Hematopoietic multipotent progenitor cell treated with erythropoietin and hydrocortisone succinate and interleukin-3 and kit ligand, for 17 days (in vitro differentiated cells): Measurements from ENCODE around the gene TGFBR3L.
A peak's percentile ranks its signal among the peaks of the same experiment; 100 is the strongest.
"Not testable (repeated sequence)": the region's sequence is repeated elsewhere in the genome, so short reads cannot be mapped to it uniquely, and the experiment has no call there.

Experiments used
- DNase-seq: peaks from one replicate; pipeline ENCODE4 v3.0.0-alpha.2; 2015; ENCODE audit warnings: low spot score

Gene TGFBR3L

DNA sequence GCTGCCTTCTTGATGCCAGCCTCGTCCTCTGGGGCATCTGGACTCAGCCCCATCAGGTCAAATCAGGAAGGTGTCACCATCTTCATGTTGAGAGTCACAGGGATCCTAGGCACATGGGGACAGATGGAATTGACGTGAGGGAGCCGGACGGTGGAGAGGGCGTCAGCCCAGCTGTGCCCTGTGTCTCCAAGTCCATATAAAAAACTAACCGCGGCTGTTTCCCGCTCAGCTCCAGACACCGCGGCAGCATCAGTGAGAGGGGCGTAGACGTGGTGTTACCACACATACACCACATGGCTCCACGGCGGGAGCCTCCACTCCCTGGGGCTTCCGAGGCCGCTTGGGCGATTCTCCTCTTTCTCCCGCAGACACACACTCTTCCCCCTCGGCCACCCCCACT is 34.8 kb upstream of the TGFBR3L start:
- no peak for DNase-seq

DNA sequence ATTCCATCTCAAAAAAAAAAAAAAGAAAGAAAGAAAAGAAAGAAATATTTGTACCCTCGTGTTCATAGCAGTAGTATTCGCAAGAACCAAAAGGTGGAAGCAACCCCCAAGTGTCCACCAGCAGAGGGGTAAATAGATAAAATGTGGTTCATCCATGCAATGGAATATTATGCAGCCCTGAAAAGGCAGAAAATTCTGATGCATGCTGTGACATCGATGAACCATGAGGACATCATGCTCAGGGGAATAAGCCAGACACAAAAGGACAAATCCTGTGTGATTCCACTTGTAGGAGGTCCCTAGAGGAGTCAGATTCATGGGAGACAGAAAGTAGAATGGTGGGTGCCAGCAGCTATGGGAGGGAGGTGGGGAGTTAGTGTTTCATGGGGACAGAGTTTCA is 32.7 kb upstream of the TGFBR3L start:
- DNase-seq, result no peak

DNA sequence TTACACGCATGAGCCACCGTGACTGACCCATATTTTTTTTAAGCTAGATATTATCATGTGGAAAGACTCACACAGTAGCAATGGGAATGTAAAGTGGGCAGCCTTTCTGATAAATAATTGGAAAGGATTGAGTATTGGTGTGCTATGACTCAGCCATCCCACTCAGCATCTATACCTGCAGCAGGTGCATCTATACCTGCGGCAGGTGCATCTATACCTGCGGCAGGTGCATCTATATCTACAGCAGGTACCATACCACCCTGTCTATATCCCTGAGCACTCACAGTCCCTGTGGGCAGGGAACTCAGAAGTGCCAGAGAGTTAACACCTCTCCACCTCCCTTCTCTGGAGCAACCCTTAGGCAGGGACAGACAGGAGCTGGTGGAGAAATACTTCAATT is 31.5 kb upstream of the TGFBR3L start:
- DNase-seq, result no peak

DNA sequence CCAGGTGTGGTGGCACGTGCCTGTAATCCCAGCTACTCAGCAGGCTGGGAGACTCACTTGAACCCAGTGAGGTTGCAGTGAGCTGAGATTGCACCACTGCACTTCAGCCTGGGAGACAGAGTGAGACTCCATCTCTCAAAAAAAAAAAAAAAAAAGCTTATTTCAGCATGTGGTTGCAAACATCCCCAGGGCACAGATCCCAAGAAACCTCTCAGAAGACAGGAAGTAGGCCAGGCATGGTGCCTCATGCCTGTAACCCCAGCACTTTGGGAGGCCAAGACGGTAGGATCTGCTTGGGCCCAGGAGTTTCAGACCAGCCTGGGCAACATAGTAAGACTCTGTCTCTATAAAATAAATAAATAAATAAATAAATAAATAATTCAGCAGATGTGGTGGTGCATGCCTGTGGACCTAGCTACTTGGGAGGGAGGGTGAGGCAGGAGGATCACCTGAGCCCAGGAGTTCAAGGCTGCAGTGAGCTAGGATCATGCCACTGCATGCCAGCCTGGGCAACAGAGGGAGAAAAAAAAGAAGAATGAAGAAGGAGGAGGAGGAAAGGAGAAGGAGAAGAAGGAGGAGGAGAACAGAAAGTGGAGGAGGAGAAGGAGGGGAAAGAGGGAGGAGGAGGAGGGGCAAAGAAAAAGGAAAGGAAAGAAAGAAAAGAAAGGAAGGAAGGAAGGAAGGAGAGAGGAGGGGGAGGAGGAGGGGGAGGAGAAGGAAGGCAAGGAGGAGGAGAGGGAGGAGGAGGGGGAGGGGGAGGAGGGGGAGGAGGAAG is 30.6 kb upstream of the TGFBR3L start:
- DNase-seq, result no peak

DNA sequence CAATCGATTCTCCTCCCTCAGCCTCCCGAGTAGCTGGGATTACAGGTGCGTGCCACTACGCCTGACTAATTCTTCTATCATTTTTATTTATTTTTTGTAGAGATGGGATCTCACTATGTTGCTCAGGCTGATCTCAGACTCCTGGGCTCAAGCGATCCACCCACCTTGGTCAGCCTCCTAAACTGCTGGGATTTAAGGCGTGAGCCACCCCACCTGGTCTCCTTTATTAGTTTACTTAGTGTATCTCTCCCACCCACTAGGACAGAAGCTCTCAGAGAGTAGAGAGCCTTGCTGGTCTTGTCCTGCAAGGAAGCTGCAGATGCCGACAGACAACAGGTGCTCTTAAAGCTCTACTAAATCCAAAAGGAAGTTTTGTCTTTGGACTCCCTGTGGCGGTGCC is 28.8 kb upstream of the TGFBR3L start:
- no peak for DNase-seq

DNA sequence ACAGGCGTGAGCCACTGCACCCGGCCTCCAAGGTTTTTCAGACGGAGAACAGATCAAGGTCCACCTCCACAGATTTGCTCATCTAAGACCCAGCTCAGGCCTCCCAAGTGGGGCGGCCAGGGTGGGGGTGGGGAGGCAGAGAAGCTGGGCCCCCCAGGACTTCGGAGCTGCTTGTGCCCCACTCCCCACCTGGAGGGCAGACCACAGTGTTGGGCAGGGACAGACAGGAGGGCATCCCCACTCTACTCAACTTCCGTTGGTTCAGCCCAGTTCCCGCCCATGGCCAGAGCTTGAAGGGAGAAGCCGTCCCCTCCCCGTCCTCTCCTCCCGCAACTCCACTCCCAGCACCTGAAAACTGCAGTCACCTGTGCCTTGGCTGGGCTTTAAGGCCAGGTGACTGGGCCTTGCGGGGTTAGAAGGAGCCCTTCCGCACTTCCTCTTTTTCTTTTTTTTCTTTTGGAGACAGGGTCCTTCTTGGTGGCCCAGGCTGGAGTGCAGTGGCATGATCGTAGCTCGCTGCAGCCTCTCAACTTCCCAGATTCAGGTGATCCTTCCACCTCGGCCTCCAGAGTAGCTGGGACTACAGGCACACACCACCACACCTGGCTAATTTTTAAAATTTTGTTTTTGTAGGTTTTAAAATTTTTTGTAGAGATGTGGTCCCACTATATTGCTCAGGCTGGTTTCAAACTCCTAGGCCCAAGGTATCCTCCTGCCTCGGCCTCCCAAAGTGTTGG is 27.1 kb upstream of the TGFBR3L start:
- no peak for DNase-seq

DNA sequence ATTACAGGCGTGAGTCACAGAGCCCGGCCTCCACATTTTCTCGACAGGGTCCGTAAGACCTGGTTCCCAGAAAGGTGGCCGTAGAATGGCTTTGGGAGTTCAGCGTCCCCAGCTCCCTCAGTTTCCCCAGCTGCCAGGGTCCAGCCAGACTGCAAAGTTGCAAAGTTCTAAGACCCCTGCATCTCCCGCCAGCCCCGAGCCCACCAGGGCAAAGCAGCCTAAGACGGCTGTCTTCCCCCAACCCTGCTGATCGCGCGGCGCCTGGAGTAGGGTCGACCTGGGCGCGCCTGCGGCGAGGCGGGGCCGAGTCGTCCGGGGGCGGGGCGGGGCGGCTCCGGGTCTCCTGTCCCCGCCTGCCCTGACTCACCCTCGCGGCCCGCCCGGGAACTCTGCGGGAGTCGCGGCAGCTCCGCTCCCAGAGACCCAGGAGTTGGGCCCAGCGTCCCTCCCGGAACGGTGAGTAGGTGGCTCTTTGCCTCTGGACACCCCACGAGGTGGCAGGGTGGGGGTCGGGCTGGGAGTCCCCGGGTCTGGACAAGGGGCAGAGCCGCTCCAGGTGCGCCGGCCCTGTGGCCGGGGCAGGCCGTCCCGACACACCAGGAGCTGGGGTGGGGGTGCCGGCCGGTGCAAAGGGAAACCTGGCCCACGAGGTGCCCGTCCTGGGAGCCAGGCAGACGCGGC is 26.3 kb upstream of the TGFBR3L start, which contains the start of gene LRRC8E:
TSS of gene LRRC8E (plus strand) at position 366 of the 681 bp plus-strand sequence. CDS start 7,094 bp downstream, outside the sequence.
- DNase-seq, result no peak

DNA sequence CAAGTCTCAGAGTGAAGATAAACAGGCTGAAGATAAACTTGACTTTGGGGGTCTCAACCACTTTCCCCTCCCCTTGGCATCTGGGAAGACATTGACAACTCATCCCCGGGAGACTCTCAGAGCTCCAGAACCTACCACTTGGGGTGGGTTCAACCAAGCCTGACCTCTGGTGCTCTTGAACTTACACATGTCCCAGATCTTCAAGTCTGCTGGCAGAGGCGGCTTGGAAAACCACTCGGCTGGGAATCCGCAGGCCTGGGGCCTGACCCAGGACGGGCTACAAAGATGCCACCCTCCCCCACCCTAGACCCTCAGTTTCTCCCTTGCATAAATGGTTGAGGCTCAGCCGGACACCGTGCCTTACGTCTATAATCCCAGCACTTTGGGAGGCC is 25.8 kb upstream of the TGFBR3L start:
- no peak for DNase-seq

DNA sequence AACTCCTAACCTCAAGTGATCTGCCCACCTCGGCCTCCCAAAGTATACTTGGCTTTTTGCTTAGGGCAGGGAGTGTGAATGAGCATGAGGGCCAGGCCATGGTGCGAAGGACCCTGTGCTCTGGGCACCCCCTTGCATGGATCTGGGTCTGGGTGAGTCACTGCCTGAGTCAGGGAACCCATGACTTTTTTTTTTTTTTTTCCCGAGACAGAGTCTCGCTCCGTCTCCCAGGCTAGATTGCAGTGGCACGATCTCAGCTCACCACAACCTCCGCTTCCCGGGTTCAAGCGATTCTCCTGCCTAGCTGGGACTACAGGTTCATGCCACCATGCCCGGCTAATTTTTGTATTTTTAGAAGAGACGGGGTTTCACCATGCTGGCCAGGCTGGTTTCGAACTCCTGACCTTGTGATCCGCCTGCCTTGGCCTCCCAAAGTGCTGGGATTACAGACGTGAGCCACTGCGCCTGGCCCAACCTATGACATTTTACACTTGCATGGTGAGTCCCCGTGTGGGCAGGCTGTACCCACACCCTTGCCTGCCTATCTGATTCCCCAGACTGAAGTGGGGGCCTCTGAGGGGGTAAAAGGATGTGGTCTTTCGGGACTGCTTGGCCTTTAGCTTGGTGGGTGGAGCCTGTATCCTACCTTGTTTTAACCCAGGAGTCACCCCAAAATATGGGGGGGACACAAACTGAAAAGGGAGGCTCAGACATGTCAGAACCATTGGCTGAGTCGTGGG is 21.1 kb upstream of the TGFBR3L start:
- DNase-seq, result not testable (repeated sequence)

DNA sequence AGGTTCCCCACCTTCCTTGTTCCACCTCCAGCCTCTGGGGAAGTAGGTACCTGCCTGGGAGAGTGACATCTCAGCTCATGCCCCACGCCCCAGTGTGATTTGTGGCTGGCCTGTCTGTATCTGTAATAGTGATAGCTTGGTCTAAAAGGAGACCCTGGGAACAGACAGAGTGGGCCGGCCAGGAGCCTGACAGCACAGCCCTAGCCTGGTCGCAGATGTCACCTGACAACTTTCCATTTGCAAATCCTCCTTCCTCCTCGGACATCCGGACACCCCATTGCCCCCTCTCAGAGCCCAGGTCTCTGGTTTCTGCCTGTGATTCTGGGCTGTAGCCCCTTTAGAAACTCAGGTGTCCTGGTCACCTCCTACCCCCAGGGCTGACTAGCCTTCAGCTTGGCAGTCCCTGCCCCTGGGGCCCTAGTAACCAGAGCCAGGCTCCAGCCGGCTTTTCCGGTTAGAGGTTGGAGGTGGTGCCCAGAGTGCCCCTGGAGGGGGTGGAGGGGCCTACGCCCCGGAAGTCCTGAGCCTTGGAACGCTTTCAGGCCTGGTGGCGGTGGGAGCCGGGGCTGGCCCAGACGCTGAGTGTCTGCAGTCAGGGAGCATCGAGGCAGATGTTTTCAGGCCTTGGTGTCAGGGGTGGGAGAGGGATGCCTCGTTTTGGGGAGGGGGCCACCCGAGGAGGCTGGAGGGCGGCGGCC is 19.9 kb upstream of the TGFBR3L start:
- no peak for DNase-seq

DNA sequence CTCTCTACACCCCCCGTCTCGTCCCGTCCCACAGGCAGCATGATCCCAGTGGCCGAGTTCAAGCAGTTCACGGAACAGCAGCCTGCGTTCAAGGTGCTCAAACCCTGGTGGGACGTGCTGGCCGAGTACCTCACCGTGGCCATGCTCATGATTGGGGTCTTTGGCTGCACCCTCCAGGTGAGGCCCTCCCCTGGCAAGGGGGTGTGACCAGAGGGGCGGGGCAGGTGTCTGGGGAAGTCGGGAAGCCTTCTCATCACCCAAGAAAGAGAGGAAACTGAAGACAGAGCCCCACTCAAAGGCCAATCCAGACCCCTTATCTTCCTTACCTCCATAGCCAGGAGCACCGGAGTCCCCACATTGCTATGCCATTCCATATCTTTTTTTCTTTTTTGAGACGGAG is 19.1 kb upstream of the TGFBR3L start:
- no peak for DNase-seq

DNA sequence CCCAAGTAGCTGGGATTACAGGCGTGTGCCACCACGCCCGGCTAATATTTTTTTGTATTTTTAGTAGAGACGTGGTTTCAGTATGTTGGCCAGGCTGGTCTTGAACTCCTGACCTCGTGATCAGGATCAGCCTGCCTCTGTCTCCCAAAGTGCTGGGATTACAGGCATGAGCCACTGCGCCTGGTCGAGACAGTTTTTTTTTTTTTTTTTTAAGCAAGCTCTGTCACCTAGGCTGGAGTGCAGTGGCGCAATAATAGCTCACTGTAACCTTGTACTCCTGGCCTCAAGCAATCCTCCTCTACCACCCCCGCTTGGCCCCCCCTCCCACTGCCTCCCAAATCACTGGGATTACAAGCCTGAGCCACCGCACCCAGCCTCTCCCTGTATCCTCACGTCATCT is 17.3 kb upstream of the TGFBR3L start:
- DNase-seq, result no peak

DNA sequence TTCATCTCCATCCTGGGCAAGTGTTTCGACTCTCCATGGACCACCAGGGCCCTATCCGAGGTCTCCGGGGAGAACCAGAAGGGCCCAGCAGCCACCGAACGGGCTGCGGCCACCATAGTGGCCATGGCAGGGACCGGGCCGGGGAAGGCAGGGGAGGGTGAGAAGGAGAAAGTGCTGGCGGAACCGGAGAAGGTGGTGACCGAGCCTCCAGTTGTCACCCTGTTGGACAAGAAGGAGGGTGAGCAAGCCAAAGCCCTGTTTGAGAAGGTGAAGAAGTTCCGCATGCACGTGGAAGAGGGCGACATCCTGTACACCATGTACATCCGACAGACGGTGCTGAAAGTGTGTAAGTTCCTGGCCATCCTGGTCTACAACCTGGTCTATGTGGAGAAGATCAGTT is 15.7 kb upstream of the TGFBR3L start:
- DNase-seq, result no peak

DNA sequence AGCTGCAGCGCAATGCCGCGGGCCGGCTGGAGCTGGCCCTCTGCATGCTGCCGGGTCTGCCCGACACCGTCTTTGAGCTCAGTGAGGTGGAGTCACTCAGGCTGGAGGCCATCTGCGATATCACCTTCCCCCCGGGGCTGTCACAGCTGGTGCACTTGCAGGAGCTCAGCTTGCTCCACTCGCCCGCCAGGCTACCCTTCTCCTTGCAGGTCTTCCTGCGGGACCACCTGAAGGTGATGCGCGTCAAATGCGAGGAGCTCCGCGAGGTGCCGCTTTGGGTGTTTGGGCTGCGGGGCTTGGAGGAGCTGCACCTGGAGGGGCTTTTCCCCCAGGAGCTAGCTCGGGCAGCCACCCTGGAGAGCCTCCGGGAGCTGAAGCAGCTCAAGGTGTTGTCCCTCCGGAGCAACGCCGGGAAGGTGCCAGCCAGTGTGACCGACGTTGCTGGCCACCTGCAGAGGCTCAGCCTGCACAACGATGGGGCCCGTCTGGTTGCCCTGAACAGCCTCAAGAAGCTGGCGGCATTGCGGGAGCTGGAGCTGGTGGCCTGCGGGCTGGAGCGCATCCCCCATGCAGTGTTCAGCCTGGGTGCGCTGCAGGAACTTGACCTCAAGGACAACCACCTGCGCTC is 14.8 kb upstream of the TGFBR3L start:
- DNase-seq, result no peak

DNA sequence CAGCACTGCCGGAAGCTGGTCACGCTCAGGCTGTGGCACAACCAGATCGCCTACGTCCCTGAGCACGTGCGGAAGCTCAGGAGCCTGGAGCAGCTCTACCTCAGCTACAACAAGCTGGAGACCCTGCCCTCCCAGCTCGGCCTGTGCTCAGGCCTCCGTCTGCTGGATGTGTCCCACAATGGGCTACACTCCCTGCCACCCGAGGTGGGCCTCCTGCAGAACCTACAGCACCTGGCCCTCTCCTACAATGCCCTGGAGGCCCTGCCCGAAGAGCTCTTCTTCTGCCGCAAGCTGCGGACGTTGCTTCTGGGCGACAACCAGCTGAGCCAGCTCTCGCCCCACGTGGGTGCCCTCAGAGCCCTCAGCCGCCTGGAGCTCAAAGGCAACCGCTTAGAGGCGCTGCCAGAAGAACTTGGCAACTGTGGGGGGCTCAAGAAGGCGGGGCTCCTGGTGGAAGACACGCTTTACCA is 14.2 kb upstream of the TGFBR3L start:
- no peak for DNase-seq

DNA sequence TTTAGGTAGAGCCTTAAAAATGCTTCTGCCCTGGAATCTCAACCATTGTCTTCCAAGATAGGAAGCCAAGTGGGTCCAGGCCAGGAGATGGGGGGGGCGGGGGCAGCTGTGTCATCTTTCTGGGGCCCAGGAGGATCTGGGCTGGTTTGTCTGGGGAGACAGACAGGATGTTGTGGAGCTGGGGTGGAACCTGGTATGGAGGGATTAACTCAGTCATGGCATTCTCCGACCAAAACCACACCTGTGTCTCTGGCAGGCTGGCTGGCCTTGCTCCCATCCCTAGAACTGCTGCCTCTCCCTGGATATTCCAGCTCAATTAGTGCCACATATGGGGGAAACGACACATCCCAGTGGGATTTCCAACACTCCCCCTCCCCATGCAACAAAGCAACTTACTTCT is 13.7 kb upstream of the TGFBR3L start:
- no peak for DNase-seq

DNA sequence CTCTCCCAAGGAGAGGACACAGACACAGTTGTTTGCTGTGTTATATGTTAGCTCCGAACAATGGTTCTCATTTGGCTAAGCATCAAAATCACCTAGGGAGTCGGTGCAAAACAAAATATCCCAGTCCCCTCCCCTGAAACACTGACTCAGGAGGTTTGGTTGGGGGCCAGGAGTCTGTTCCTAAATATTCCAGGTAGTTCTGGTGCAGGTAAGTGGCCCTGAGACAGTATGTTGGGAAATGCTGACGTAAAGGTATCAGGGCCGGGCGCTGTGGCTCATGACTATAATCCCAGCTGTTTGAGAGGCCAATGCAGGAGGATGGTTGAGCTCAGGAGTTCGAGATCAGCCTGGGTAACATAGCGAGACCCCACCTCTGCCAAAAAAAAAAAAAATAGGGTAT is 13.3 kb upstream of the TGFBR3L start:
- no peak for DNase-seq

DNA sequence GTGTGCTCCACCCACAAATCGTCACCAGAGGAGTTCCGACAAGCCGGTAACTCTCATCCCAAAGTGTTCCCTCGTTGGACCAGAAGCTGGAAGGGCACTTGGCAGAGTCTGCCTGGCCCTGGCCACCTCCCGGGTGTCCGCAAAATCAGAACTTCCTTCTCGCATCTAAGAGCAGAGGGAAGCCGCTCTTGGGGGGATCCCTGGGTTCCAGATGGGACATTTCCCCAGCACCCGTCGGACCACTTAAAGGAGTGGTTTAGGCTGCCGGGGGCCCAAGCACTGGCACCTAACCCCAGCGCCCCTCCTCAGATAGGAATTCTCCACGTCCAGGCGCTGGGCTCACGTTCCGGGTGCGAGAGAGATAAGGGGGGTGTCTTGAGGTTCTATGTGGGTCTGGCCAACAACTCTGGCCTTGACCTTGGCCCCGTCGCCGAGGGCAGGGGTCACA is 11.8 kb upstream of the TGFBR3L start:
- DNase-seq, result no peak

DNA sequence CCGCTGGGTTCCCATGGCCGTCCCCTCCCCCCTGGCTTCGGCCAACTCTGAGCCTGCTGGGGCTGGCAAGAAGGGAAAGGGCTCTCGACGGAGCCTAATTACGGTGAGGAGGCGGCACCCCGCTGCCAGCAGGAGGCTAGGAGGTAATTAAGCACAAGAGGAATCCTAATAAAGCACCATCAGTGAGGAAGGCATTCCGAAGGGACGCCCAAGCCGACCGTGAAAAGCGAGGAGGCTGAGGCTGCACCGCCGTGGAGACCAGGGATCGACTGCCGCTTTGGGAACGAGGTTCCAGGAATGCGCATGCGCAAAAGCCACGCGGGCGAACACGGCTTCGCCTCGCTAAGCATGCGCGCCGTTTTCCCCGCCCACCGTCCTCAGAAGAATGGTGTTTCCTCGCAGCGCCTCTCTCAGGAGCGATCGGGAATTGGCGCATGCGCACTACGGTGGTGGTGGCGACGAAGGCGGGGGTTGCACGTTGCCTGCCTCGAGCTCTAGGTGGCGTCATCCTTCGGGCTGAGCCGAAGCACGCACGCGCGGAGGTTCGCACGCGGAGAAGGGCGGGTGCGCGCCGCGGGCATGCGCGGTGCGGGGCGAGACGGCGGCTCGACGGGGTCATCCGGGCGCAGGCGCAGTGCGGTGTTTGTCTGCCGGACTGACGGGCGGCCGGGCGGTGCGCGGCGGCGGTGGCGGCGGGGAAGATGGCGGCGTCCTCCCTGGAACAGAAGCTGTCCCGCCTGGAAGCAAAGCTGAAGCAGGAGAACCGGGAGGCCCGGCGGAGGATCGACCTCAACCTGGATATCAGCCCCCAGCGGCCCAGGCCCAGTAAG is 11.2 kb upstream of the TGFBR3L start, which contains the start of gene MAP2K7:
TSS of gene MAP2K7 (plus strand) at position 634 of the 830 bp plus-strand sequence. CDS start at position 702, 68 bp downstream.
- peak; percentile 100 for DNase-seq
